ENCODE results near the gene HAUS8.
A peak's percentile ranks its signal among the peaks of the same experiment; 100 is the strongest.

DNA sequence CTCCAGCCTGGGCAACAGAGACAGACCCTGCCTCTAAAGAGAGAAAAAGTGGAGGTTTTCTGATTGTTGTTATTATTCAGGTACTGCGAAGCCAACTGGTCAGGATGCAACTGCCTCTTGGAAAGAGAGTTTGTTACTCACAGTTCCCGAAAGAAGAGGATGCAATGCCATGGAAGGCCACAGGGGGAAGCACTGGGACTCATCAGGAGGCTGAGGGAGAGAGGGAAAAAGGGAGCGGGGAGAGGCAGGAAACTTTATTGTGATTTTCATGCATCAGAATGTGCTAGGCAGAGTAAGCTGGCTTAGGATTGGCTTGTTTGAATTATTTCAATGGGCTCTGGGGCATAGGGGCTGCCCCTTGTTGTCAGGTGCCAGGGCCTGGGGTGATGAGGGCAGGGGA lies 27.9 kb upstream of the HAUS8 start:
- TF ChIP-seq EZH2phosphoT487 (IDR thresholded peaks at IDR 0.05; ENCODE audit: low read length) (no peak), EZH2 (optimal IDR thresholded peaks at IDR 0.05; ENCODE audit: low read depth, low read length) (no peak), CTCF (IDR thresholded peaks at IDR 0.05; ENCODE audit: low read length) (peak; percentile 52)

All from MM.1S (cell line).